Duodenal mucosa (tissue), 2 donors: Measurements from ENCODE around the gene CRTC1.

Source experiments
- H3K27ac ChIP-seq: one replicate; pipeline ENCODE4 v1.7.0; 2013; ENCODE audit warnings: low read depth, low read length
- H3K27me3 ChIP-seq, 2 donors: one replicate each; pipeline ENCODE4 v1.7.0; 2013; ENCODE audit warnings: low read length in 2 of 2, control low read depth in 1 of 2; ENCODE audit not compliant: insufficient read depth in 2 of 2, control insufficient read depth in 1 of 2
- H3K36me3 ChIP-seq, 2 donors: one replicate each; pipeline ENCODE4 v1.7.0; 2013; ENCODE audit warnings: low read length in 2 of 2, control low read depth in 1 of 2; ENCODE audit not compliant: insufficient read depth in 2 of 2, control insufficient read depth in 1 of 2
- H3K4me1 ChIP-seq, 2 donors: one replicate each; pipeline ENCODE4 v1.7.0; 2013; ENCODE audit warnings: low read length in 2 of 2, control low read depth in 1 of 2; ENCODE audit not compliant: insufficient read depth in 2 of 2, control insufficient read depth in 1 of 2
- H3K4me3 ChIP-seq, 2 donors: one replicate each; pipeline ENCODE4 v1.7.0; 2013; ENCODE audit warnings: low read length in 2 of 2, low read depth in 1 of 2
- H3K9ac ChIP-seq, 2 donors: one replicate each; pipeline ENCODE4 v1.7.0; 2013; ENCODE audit warnings: low read length in 2 of 2, low read depth in 1 of 2
- H3K9me3 ChIP-seq, 2 donors: one replicate each; pipeline ENCODE4 v1.7.0; 2013; ENCODE audit warnings: low read length in 2 of 2, control low read depth in 1 of 2; ENCODE audit not compliant: control insufficient read depth in 1 of 2

Gene CRTC1

GRCh38 chr19:18781047-18781600 is 97.6 kb downstream of the CRTC1 start:
- Histone ChIP-seq H3K27ac (no peak overlapping the region), H3K9ac (no peak overlapping the region), H3K4me1 (peaks cover 0 to 7% of the 10 kb centered on the region in 2 donors), H3K9me3 (no peaks in the 10 kb centered on the region), H3K36me3 (no peaks in the 10 kb centered on the region), H3K4me3 (no peak overlapping the region), H3K27me3 (peaks cover 12 to 14% of the 10 kb centered on the region in 2 donors)

- Histone ChIP-seq H3K4me1 (peaks cover 0 to 7% of the 10 kb centered on the region in 2 donors), H3K27me3 (peaks cover 19 to 20% of the 10 kb centered on the region in 2 donors), H3K36me3 (no peaks in the 10 kb centered on the region), H3K27ac (no peak overlapping the region), H3K4me3 (no peak overlapping the region), H3K9me3 (no peaks in the 10 kb centered on the region), H3K9ac (no peak overlapping the region)
Measured at GRCh38 chr19:18781885-18782527, 98.5 kb downstream of the CRTC1 start.

GRCh38 chr19:18782559-18783225 is 99.2 kb downstream of the CRTC1 start:
- no peak overlapping the region for H3K9ac ChIP-seq
- H3K36me3 ChIP-seq: no peaks in the 10 kb centered on the region
- H3K27me3 ChIP-seq: peaks cover 24 to 26% of the 10 kb centered on the region in 2 donors
- H3K4me3 ChIP-seq: no peak overlapping the region
- H3K9me3 ChIP-seq: no peaks in the 10 kb centered on the region
- H3K27ac ChIP-seq: no peak overlapping the region
- peaks cover 0 to 11% of the 10 kb centered on the region in 2 donors for H3K4me1 ChIP-seq

GRCh38 chr19:18783958-18784785 is 100.7 kb downstream of the CRTC1 start:
- no peak overlapping the region for H3K9ac ChIP-seq
- H3K4me1 ChIP-seq: peaks cover 0 to 14% of the 10 kb centered on the region in 2 donors
- H3K27ac ChIP-seq: no peak overlapping the region
- peaks cover 29 to 30% of the 10 kb centered on the region in 2 donors for H3K27me3 ChIP-seq
- H3K9me3 ChIP-seq: no peaks in the 10 kb centered on the region
- no peak overlapping the region for H3K4me3 ChIP-seq
- no peaks in the 10 kb centered on the region for H3K36me3 ChIP-seq

- Histone ChIP-seq H3K27me3 (peaks cover 35 to 36% of the 10 kb centered on the region in 2 donors), H3K4me3 (peak overlapping the region in 1 of 2 donors; percentile 28), H3K27ac (no peak overlapping the region), H3K9me3 (no peaks in the 10 kb centered on the region), H3K4me1 (peaks cover 0 to 14% of the 10 kb centered on the region in 2 donors), H3K36me3 (no peaks in the 10 kb centered on the region), H3K9ac (no peak overlapping the region)
Measured at GRCh38 chr19:18784786-18785120, 101.3 kb downstream of the CRTC1 start.

- no peaks in the 10 kb centered on the region for H3K9me3 ChIP-seq
- peaks cover 41 to 42% of the 10 kb centered on the region in 2 donors for H3K27me3 ChIP-seq
- no peaks in the 10 kb centered on the region for H3K36me3 ChIP-seq
- H3K4me3 ChIP-seq: peak overlapping the region; percentile 25 to 51
- no peak overlapping the region for H3K27ac ChIP-seq
- H3K9ac ChIP-seq: no peak overlapping the region
- peaks cover 0 to 14% of the 10 kb centered on the region in 2 donors for H3K4me1 ChIP-seq
Measured at GRCh38 chr19:18785179-18786124, 102.0 kb downstream of the CRTC1 start.

GRCh38 chr19:18788529-18789421 is 105.3 kb downstream of the CRTC1 start:
- Histone ChIP-seq H3K27ac (no peak overlapping the region), H3K4me3 (no peak overlapping the region), H3K36me3 (no peaks in the 10 kb centered on the region), H3K9ac (no peak overlapping the region), H3K27me3 (peaks cover 60 to 71% of the 10 kb centered on the region in 2 donors), H3K9me3 (no peaks in the 10 kb centered on the region), H3K4me1 (peaks cover 0 to 14% of the 10 kb centered on the region in 2 donors)

- H3K9me3 ChIP-seq: no peaks in the 10 kb centered on the region
- H3K9ac ChIP-seq: no peak overlapping the region
- H3K27me3 ChIP-seq: peaks cover 60 to 71% of the 10 kb centered on the region in 2 donors
- H3K4me1 ChIP-seq: peaks cover 0 to 14% of the 10 kb centered on the region in 2 donors
- no peak overlapping the region for H3K4me3 ChIP-seq
- no peak overlapping the region for H3K27ac ChIP-seq
- H3K36me3 ChIP-seq: no peaks in the 10 kb centered on the region
Measured at GRCh38 chr19:18789422-18789869, 106.0 kb downstream of the CRTC1 start.
